ENCODE data around the gene SSBP4. TPM values are rescaled to one million over a fixed set of nuclear protein-coding genes. Genes with fewer than 3 reads are reported as not detected.

Gene SSBP4
- total RNA-seq, 8 experiments from 2014 or later: 60.2 to 155 (median 70.1) TPM

DNA sequence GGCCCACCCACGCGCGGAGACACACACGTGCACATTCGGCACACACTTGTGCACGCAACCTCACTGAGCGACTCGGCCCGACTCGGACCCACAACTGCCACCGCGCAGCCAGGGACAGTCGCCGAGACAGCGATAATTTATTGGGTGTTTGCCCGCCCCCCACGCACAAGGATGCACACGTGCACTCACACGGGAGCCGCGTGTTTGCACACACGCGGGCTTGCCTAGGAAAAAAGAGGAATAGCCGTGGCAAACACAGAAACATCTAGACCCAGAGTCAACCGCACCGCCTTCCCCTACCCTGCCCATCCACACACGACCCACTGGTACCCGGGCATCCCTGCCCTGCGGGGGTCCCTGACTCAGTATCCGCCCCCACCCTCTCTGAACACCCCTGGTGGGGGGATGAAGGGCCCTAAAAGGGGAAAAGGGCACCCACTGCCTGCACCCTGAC, 1.1 kb upstream of the SSBP4 start:
- Histone ChIP-seq H3K4me3 (peak overlapping the region in 4 of 5 donors; percentile 7 to 61 (median 22)), H3K27ac (peak overlapping the region; percentile 91), H3K4me1 (replicated peaks in 1 of 2) (peaks cover 54 to 65% of the 10 kb centered on the region in 2 donors)
- in situ Hi-C loops (cut with MboI; ENCODE audit: low pct_unique_long_range_greater_than_20kb in 2 of 9, low sequenced_read_pairs in 9 of 9, unreplicated experiment in 9 of 9): no loop called here
- peak in 4 of 8 experiments; percentile 9 to 12 (median 10) for ATAC-seq (replicated peaks in 6 of 8)
- 0 to 5% (median 0%) methylated on average over 1 to 15 of the region's 30 CpGs; no CpG with 5 or more reads in 7 of the 10 experiments for WGBS, 10 experiments

DNA sequence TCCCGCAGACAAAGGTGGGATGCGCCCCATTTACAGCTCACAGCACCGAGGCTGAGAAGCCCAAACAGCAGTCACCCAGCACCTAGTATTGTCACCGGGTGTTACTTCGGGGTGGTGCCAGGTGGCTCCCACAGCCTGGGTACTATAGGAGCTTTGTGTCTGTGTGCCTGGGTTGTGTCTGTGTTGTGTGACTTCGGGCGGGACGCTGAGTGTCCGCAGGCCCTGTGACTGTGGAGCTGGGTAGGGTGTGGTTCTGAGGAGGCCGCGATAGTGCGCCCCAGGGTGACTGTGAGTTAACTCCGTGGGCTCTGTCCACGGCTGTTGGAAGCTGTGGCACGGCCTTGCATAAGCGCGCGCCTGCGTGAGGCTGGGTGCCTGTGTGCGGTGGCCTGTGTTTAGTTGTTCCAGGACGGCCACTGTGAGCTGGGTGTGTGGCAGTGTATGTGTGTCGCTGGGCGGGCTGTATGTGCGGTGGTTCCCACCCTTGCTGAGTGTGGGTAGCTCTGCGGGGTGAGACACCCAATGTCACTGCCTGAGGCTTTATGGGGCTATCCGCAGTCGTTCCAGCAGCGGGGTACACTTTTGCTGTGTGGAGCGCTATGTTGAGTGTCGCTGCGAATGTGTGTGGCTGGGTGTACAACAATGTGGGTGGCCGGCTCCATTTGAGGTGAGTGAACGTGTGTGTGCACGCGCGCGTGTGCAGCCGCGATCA, 559 bp upstream of the SSBP4 start:
- peak overlapping the region; percentile 91 for H3K27ac ChIP-seq
- peaks cover 59 to 71% of the 10 kb centered on the region in 2 donors for H3K4me1 ChIP-seq (replicated peaks in 1 of 2)
- peak in 6 of 8 experiments; percentile 0 to 10 (median 4) for ATAC-seq (replicated peaks in 6 of 8)
- in situ Hi-C loops (cut with MboI; ENCODE audit: low pct_unique_long_range_greater_than_20kb in 2 of 9, low sequenced_read_pairs in 9 of 9, unreplicated experiment in 9 of 9): no loop called here
- peak overlapping the region; percentile 61 to 82 (median 67) for H3K4me3 ChIP-seq
- 5 to 52% (median 28%) methylated on average over 3 to 19 of the region's 39 CpGs; no CpG with 5 or more reads in 6 of the 10 experiments for WGBS, 10 experiments

DNA sequence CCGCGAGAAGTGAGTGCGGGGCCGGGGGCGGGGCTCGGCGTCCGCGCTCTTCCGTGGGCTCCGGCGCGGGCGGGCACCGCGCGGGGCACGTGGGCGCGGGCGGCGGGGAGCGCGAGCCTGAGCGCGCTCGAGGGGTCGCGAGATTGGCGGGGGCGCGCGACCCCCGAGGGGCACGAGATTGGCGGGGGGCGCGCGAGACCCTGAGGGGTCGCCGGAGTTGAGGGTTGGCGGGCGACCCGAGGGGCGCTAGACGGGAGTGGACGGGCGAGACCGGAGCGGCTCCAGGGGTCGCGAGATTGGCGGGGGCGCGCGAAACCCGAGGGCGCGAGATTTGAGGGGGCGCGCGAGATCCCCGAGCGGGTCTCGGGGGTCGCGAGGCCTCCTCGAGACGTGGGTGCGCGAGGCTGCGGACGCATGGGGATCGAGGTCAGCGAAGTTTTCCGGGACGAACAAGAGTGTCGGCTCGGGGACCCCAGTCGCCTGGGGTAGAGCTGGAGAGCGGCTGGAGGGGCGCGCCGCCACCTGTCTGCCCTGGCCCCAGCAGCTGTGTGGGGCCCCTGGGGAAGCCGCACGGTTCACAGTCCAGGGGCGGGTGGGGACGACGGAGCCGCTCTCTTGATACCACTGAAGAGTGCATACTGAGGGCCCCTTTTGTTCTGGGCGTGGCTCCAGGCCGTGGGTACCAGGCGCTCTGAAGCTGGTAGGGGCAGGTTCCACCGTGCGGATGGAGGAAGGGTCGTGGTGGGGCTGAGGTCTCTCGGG, 682 bp downstream of the SSBP4 start:
- WGBS, 10 experiments: 0% methylated on average over 1 of the region's 97 CpGs; no CpG with 5 or more reads in 9 of the 10 experiments
- Histone ChIP-seq H3K4me3 (peak overlapping the region; percentile 61 to 82 (median 67)), H3K27ac (peak overlapping the region; percentile 91), H3K4me1 (replicated peaks in 1 of 2) (peaks cover 57 to 72% of the 10 kb centered on the region in 2 donors)
- in situ Hi-C loops (cut with MboI; ENCODE audit: low pct_unique_long_range_greater_than_20kb in 2 of 9, low sequenced_read_pairs in 9 of 9, unreplicated experiment in 9 of 9): no loop called here
- peak in 1 of 8 experiments; percentile 1 for ATAC-seq (replicated peaks in 6 of 8)

DNA sequence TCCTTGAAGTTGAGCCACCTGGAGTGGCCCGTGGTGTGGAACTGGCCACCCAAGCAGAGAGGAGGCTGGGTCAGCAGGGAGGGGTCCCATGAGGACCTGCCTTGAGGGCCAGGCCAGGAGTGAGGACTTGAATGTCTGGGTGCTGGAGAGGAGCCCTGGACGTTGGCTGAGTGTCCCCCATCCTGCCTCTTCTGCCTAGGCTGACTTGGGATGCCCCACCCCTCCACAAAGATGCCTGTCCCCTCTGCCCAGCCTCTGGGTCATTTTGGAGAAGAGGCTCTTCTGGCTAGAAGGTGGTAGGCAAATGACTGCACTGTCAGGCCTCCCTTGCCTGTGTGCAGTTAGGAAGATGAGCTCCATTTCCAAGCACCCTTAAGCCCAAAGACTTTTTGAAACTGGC, 1.7 kb downstream of the SSBP4 start:
- in situ Hi-C loops (cut with MboI; ENCODE audit: low pct_unique_long_range_greater_than_20kb in 2 of 9, low sequenced_read_pairs in 9 of 9, unreplicated experiment in 9 of 9): no loop called here
- ATAC-seq (replicated peaks in 6 of 8): no peak
- Histone ChIP-seq H3K4me1 (replicated peaks in 1 of 2) (peaks cover 53 to 70% of the 10 kb centered on the region in 2 donors), H3K27ac (peak overlapping the region in 1 of 2 donors; percentile 18), H3K4me3 (peak overlapping the region in 3 of 5 donors; percentile 61 to 82 (median 64))
- 0 to 57% (median 17%) methylated on average over 1 of the region's 2 CpGs; no CpG with 5 or more reads in 4 of the 10 experiments for WGBS, 10 experiments

DNA sequence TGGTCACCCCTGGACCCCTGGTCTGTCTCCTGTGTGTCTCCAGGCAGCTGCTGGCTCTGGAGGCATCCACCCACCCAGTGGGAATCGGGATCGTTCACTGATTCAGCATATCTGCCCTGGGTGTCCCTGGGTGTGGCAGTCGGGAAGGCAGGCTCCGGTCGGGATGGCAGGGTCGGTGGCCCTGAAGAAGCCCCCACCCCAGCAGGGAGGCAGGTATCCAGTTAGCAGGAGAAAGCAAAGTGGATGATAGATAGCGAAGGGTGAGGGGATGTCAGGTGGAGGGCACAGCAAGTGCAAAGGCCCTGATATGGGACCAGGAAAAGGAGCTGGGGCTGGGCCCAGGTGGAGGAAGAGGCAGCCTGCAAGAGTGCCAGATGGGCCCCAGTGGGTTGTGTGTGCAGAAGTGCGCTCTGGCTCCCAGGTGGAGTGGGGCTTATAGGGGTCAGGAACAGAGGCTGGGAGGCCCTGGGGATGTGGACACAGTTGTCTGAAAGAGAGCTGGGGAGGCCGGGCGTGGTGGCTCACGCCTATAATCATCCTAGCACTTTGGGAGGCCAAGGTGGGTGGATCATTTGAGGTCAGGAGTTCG, 2.3 kb downstream of the SSBP4 start:
- Histone ChIP-seq H3K27ac (peak overlapping the region in 1 of 2 donors; percentile 18), H3K4me1 (replicated peaks in 1 of 2) (peaks cover 48 to 70% of the 10 kb centered on the region in 2 donors), H3K4me3 (no peak overlapping the region)
- WGBS, 10 experiments: 11 to 100% (median 91%) methylated on average over 1 to 6 of the region's 12 CpGs; no CpG with 5 or more reads in 6 of the 10 experiments
- no peak for ATAC-seq (replicated peaks in 6 of 8)
- in situ Hi-C loops (cut with MboI; ENCODE audit: low pct_unique_long_range_greater_than_20kb in 2 of 9, low sequenced_read_pairs in 9 of 9, unreplicated experiment in 9 of 9): no loop called here

DNA sequence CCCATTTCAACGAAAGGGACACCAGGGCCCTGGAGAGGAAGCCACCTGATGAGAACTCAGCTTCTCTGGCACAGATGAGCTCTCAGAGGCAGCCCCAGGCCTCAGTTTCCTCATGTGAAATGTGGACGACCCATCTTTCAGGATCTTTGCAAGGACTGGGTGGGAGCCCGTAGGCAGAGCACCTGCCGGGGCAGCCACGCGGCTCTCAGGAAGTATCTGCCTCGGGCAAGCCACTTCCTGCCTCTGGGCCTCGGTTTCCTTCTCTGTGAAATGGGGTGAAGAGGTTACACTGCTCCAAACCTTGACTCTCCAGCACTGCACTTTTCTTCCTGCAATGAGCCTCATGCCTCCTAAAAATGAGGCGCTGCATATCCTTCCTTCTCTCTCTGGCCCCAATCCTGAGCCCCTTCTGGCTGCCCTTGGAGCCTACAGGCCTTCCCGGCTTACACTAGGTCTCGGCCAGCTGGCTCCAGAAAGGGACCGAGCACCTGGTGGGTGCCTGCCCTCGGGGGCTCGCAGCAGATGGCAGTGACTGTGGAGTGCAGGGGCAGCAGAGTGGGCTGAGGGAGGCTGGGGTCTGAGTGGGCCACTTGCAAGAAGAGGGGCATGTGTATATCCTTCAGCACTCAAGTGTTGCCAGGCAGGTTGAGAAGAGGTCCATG, 3.5 kb downstream of the SSBP4 start:
- ATAC-seq (replicated peaks in 6 of 8): no peak
- in situ Hi-C loops (cut with MboI; ENCODE audit: low pct_unique_long_range_greater_than_20kb in 2 of 9, low sequenced_read_pairs in 9 of 9, unreplicated experiment in 9 of 9): no loop called here
- Histone ChIP-seq H3K4me3 (no peak overlapping the region), H3K27ac (peak overlapping the region in 1 of 2 donors; percentile 14), H3K4me1 (replicated peaks in 1 of 2) (peaks cover 45 to 76% of the 10 kb centered on the region in 2 donors)
- whole genome bisulfite sequencing, 10 experiments: 60 to 100% (median 84%) methylated on average over 1 to 8 of the region's 14 CpGs; no CpG with 5 or more reads in 2 of the 10 experiments

DNA sequence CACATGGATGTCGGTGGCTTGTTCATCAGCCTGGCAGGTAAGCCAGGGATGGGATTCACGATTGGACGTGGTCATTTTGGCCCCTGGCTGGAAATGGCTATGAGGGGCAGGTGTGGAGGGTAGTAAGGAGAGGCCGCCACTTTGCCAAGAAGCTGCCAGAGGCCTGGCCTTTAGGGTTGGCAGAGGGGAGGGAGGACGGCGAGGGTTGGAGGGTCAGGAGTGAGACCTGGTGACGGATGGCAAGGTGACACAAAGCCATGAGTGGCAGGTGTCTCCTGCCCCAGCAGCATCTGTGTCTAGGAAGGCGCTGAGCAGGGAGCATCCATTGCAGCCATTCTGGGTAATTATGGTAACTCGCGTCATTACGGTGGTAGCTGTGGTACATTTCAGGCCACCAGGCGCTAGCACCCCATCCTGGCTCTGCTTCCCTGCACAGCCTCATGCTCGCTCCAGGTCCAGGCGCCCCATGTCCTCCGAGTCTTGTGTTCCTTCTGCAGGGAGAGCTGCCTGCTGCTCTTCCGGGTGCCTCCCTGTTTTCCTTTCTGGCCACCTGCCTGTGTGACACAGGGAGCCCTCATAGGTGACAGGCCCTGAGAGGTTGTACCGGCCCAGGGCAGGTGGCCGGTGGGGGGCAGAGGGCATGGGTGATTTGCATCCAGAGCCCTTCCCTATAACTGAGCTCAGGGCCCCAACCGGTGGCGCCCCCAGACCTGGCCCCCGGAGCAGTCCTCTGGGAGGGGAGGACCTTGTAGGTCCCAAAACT, 4.2 kb downstream of the SSBP4 start:
- H3K4me1 ChIP-seq (replicated peaks in 1 of 2): peaks cover 45 to 76% of the 10 kb centered on the region in 2 donors
- in situ Hi-C loops (cut with MboI; ENCODE audit: low pct_unique_long_range_greater_than_20kb in 2 of 9, low sequenced_read_pairs in 9 of 9, unreplicated experiment in 9 of 9): no loop called here
- H3K27ac ChIP-seq: no peak overlapping the region
- WGBS, 10 experiments: 89 to 100% (median 97%) methylated on average over 1 to 14 of the region's 21 CpGs; no CpG with 5 or more reads in 4 of the 10 experiments
- no peak for ATAC-seq (replicated peaks in 6 of 8)
- no peak overlapping the region for H3K4me3 ChIP-seq

DNA sequence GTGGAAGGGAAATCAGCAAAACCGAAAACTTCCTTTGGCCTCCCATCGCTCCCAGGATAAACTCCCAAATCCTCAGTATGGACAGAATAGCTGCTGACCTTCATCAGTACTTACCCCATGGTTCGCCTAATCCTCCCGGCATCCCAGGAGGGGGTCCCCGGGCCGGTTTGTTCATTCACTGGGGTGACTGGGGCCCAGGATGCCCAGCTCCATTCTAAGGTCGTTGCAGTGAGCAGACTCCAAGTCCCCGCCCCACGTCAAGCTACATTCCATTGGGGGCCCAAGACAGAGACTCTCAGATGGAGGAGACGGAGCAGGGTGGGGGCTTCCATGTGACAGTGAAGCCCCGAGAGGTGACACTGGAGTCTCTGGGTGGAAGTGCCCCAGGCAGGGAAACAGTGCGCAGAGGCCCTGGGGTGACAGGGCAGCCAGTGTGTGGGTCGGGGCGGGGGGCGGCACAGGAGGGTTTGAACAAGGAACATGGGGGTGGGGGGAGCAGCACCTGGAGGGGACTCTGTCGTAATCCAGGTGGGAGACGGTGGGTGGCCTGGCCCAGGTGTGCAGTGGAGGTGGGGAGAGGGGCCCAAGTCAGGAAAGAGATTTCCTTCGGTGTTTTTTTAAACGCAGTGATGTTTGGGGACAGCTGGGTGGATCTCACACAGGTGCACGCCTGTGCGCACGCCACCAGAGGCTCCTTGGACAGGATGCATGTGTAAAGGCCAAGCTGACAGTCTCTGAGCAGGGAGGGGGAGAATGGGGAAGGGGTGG, 5.1 kb downstream of the SSBP4 start:
- no peak for ATAC-seq (replicated peaks in 6 of 8)
- WGBS, 10 experiments: 48 to 100% methylated on average over 1 to 3 of the region's 22 CpGs; no CpG with 5 or more reads in 8 of the 10 experiments
- in situ Hi-C loops (cut with MboI; ENCODE audit: low pct_unique_long_range_greater_than_20kb in 2 of 9, low sequenced_read_pairs in 9 of 9, unreplicated experiment in 9 of 9): no loop called here
- H3K4me3 ChIP-seq: no peak overlapping the region
- peaks cover 44 to 74% of the 10 kb centered on the region in 2 donors for H3K4me1 ChIP-seq (replicated peaks in 1 of 2)
- H3K27ac ChIP-seq: no peak overlapping the region

DNA sequence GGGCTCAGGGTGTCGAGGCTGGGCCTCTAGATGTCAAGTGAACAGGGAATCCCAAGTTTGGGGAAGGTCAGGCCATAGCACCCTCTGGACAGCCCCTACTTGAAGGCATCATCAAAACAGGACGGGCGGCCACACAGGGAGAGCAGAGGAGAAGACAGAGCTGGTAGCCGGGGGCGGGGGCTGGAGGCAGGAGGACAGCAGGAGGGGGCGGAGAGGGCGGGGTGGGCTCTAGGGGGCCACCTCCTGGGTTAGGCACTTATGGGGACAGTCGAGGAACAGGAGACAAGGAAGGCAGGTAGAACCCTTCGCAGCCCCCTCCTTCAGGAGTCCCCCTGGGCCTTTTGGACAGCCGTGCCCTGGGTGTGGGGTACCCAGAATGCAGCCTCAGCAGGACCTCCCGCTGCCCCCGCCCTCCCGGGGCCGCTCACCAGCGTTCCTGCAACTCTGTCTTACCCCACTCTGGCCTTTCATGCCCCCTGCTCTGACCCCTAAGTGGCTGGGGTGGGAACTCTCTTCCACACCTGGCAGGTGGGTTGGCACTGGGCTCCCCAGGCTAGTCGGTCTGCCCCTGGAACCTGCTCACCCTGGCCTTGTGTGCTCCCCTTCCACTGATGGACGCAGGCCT, 5.8 kb downstream of the SSBP4 start:
- Histone ChIP-seq H3K4me3 (no peak overlapping the region), H3K4me1 (replicated peaks in 1 of 2) (peaks cover 51 to 81% of the 10 kb centered on the region in 2 donors), H3K27ac (no peak overlapping the region)
- in situ Hi-C loops (cut with MboI; ENCODE audit: low pct_unique_long_range_greater_than_20kb in 2 of 9, low sequenced_read_pairs in 9 of 9, unreplicated experiment in 9 of 9): no loop called here
- ATAC-seq (replicated peaks in 6 of 8): no peak
- 40% methylated on average over 2 of the region's 17 CpGs; no CpG with 5 or more reads in 9 of the 10 experiments for WGBS, 10 experiments

DNA sequence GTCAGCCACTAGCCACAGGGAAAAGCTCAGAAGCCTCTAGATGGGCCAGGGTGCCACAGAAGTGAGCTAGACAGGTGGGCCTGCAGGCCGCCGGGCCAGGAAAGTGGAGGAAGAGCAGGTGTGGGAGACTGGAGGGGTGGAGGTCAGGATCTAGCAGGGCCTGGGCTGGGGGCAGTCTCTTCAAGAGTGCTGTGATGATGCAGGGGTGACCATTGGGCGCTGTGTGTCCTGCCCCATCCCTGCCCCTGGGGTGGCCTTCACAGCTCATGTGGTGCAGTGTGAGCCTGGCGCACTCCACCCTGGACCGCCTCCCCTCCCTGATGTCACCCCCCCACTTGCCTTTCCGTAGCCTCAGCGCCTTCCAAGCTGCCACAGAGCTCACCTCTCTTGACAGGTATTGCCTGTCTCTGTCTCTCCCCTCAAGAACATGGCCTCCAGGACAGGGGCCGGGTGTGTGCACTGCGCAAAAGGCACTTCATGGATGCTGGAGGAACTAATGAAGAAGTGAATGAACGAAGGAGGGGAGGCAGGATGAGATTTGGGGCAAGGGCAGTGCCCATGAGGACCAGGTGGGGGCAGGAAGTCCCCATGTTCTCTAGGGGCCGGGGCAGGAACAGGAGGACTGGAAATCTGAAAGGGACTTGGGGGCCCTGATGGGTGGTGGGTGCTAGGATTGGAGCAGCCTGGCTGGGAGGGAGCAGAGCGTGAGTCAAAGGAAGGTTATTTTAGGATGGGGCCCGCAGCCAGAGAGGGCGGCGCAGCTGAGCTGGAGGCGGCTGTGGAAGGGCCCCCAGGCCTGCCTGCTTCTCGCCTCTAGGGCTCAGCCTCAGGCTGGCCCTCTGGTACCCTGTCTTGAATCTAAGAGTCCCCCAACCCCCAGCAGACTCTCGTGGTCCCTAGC, 6.6 kb downstream of the SSBP4 start:
- peak in 2 of 8 experiments; percentile 25 to 28 for ATAC-seq (replicated peaks in 6 of 8)
- in situ Hi-C loops (cut with MboI; ENCODE audit: low pct_unique_long_range_greater_than_20kb in 2 of 9, low sequenced_read_pairs in 9 of 9, unreplicated experiment in 9 of 9): no loop called here
- WGBS, 10 experiments: 20 to 93% (median 50%) methylated on average over 2 to 3 of the region's 18 CpGs; no CpG with 5 or more reads in 7 of the 10 experiments
- Histone ChIP-seq H3K27ac (peak overlapping the region in 1 of 2 donors; percentile 89), H3K4me1 (replicated peaks in 1 of 2) (peaks cover 55 to 82% of the 10 kb centered on the region in 2 donors), H3K4me3 (no peak overlapping the region)

Measured in motor neuron (in vitro differentiated cells).